T-helper 17 cell (primary cell): ENCODE measurements around the gene KLHL17. TPM values are rescaled to one million over a fixed set of nuclear protein-coding genes. Genes with fewer than 3 reads are reported as not detected.
A peak's percentile ranks its signal among the peaks of the same experiment; 100 is the strongest.

Experiments
- ATAC-seq: fragments of 150-1000 bp; cut with Tn5 transposase; 2 replicates; pipeline ENCODE4 v1.10.0; 2021; ENCODE audit warnings: mild to moderate bottlenecking, moderate library complexity
- DNase-seq, 3 donors: peaks; one replicate each; pipeline versions ENCODE4 v3.0.0 to v3.0.0-alpha.2; 2020 to 2021
- H3K9me3 ChIP-seq: one replicate; pipeline ENCODE4 v1.7.0; 2013; ENCODE audit warnings: low read length, mild to moderate bottlenecking; ENCODE audit not compliant: control insufficient read depth, poor library complexity, severe bottlenecking
- H3K27ac Mint-ChIP-seq: one replicate; pipeline ENCODE4 v1.8.0; 2022; ENCODE audit warnings: mild to moderate bottlenecking, moderate library complexity, mixed read lengths
- H3K27me3 Mint-ChIP-seq: one replicate; pipeline ENCODE4 v1.8.0; 2022; ENCODE audit warnings: mixed read lengths
- H3K36me3 Mint-ChIP-seq: one replicate; pipeline ENCODE4 v1.8.0; 2022; ENCODE audit warnings: low read depth, mixed read lengths
- H3K4me1 Mint-ChIP-seq: one replicate; pipeline ENCODE4 v1.8.0; 2022; ENCODE audit warnings: mild to moderate bottlenecking, mixed read lengths
- H3K4me3 Mint-ChIP-seq: one replicate; pipeline ENCODE4 v1.8.0; 2022; ENCODE audit warnings: mild to moderate bottlenecking, moderate library complexity, mixed read lengths
- total RNA-seq, 4 donors: library from RNA in 2 of 4; stranded (reverse) in 2 of 4; gene quantifications; one replicate each; pipeline ENCODE4 v1.2.3 and lab custom pipeline; 2022 to 2026

The KLHL17 gene
- total RNA-seq, 2 donors from 2014 or later = 16.1 to 16.6 TPM

DNA sequence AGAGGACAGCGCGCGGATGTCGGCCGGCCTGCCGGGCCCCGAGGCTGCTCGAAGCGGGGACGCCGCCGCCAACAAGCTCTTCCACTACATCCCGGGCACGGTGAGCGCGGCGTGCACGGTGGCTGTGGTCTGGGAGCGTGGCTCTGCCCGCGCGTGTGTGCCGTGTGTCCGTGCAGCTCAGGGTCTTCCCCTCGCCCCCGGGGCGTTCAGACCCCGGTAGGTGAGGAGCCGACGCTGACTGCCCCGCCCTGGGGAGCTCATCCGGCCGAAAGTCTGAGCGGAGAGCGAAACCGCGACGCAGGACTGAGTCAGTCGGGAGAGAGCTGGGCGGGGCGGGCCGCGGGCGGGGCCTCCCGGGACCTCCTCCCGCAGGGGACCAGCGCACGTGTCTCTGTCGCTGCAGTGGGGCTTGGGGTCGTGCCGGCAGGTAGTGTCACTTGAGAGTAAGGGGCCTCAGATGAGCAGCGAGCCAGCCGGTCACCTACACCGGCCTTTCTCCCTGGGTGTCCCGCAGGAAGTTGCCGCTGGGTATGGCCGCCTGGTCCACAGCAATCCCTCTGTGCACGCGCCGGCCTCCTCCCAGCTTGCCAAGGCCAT lies 6.4 kb downstream of the KLHL17 start:
- Mint-ChIP-seq H3K36me3 (no peaks in the 10 kb centered on the region), H3K27me3 (no peaks in the 10 kb centered on the region), H3K27ac (no peak overlapping the region), H3K4me3 (peak overlapping the region; percentile 84), H3K4me1 (peaks cover 8% of the 10 kb centered on the region)
- H3K9me3 ChIP-seq = no peaks in the 10 kb centered on the region
- ATAC-seq = peak; percentile 88
- peak; percentile 49 to 65 (median 64) for DNase-seq

DNA sequence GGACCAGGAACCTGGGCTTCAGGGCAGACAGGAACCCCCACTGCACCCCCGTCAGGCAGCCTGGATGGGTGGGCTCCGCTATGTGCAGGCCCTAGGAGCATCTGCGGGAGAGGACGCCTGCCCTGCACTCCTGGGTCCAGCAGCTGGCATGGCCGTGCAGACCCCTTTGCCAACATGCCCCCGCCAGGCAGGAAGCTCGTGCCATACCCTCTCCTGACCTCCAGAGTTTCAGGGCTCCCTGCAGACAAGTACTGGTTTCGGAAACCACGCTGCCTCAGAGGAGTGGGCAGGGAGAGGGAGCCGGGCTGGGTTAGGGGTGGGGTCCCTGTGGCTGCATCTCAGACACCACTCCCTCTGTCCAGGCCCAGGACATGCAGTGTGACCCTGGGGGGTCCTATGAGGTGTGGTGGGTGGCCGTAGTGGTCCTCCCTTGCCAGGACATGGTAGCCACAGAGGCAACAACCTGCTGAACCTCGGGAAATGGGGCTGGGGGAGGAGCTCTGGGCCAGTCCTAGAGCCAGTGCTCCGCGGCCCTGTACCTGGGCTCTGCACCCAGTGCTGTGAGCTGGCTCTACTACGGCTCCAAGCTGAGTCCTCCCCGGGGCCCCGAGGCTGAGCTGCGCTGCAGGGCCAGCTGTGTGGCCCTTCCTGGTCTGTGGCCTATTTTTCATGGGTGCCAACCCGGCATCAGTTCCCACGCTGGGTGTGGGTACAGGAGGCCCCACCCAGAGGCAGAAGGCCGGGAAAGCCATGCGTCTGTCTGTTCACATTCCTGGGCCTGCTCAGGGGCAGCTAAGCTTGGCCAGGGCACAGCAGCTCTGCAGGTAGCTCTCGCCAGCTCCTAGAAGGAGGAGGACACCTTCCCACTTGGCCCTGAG lies 7.3 kb downstream of the KLHL17 start:
- Mint-ChIP-seq H3K4me1 (peaks cover 8% of the 10 kb centered on the region), H3K27ac (no peak overlapping the region), H3K27me3 (no peaks in the 10 kb centered on the region), H3K4me3 (peak overlapping the region; percentile 61), H3K36me3 (no peaks in the 10 kb centered on the region)
- no peaks in the 10 kb centered on the region for H3K9me3 ChIP-seq
- ATAC-seq = no peak
- no peak for DNase-seq

DNA sequence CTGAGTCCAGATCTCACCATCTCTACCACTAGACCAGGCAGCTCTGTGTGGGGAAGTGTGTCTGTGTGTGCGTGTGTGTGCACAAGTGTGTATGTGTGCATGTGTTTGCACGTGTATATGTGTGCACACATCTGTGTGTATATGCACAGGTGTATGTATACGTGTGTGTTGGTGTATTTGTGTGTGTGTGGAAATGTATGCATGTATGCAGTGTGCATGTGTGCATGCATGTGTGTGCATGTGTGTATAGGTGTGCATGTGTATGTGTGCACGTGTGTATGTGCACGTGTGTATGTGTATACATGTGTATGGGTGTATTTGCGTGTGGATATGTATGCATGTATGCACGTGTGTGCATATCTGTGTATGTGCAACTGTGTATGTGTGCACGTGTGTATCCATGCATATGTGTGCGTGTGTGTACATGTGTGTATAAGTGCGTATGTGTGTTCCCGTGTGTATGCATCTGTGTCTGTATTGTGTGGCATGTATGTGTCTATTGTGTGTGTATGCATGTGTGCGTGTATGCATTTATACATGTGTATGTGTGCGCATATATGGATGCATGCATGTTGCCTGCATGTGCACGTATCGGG lies 9.0 kb downstream of the KLHL17 start:
- ATAC-seq (no peak), DNase-seq (no peak)
- Mint-ChIP-seq H3K27me3 (no peaks in the 10 kb centered on the region), H3K4me3 (no peak overlapping the region), H3K4me1 (peaks cover 6% of the 10 kb centered on the region), H3K27ac (no peak overlapping the region), H3K36me3 (no peaks in the 10 kb centered on the region)
- H3K9me3 ChIP-seq = no peaks in the 10 kb centered on the region

DNA sequence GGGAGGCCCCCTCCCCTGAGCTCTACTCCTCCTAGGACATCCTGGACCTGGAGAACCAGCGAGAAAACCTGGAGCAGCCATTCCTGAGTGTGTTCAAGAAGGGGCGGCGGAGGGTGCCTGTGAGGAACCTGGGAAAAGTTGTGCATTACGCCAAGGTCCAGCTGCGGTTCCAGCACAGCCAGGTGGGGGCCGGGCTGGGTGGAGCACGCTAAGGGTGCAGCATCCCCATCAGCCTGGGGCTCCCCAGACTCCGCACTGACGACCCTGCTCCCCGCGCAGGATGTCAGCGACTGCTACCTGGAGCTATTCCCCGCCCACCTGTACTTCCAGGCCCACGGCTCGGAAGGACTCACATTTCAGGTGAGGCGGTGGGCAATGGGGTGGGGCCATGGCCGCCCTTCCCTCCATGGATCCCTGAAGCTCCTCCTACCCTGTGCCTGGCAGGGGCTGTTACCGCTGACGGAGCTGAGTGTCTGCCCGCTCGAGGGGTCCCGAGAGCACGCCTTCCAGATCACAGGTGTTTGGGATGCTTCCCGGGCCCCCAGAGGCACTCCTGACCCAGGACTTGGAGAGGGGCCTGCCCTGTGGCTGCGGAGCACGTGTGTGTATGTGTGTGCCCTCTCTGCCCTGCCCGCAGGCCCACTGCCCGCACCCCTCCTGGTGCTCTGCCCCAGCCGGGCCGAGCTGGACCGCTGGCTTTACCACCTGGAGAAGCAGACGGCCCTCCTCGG lies 10.0 kb downstream of the KLHL17 start:
- Mint-ChIP-seq H3K27me3 (no peaks in the 10 kb centered on the region), H3K4me3 (no peak overlapping the region), H3K27ac (no peak overlapping the region), H3K36me3 (no peaks in the 10 kb centered on the region), H3K4me1 (peaks cover 6% of the 10 kb centered on the region)
- ATAC-seq (no peak), DNase-seq (no peak)
- H3K9me3 ChIP-seq = no peaks in the 10 kb centered on the region

DNA sequence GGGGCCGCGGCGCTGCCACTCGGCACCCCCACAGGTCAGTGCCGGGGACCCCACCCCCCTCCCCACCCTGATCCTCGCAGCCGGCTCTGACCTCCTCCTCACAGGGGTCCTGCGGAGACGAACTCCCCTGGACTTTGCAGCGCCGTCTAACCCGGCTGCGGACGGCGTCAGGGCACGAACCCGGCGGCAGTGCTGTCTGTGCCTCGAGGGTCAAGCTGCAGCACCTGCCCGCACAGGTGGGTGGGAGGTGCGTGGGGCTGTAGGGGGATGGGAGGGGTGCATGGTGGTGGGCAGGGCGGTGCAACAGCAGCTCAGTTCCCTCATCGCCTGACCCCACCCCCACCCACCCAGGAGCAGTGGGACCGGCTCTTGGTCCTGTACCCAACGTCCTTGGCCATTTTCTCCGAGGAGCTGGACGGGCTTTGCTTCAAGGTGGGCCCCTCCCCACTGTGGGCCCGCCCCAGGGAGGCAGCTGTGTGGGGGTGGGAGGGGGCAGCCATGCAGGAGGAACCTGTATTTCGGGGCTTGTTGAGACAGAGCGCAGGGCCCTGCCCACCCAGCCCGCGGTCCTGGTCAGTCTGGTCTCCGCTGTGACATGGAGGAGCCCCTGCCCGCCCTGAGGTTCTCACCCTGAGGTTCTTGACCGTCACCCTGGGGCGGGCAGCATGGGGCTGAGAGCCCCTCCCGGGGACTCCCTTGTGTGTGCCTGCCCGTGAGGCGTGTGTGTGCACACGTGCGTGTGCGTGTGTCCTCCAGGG lies 10.8 kb downstream of the KLHL17 start:
- no peaks in the 10 kb centered on the region for H3K9me3 ChIP-seq
- Mint-ChIP-seq H3K27me3 (peaks cover 5% of the 10 kb centered on the region), H3K4me1 (peaks cover 11% of the 10 kb centered on the region), H3K4me3 (no peak overlapping the region), H3K36me3 (no peaks in the 10 kb centered on the region), H3K27ac (no peak overlapping the region)
- ATAC-seq (no peak), DNase-seq (no peak)

DNA sequence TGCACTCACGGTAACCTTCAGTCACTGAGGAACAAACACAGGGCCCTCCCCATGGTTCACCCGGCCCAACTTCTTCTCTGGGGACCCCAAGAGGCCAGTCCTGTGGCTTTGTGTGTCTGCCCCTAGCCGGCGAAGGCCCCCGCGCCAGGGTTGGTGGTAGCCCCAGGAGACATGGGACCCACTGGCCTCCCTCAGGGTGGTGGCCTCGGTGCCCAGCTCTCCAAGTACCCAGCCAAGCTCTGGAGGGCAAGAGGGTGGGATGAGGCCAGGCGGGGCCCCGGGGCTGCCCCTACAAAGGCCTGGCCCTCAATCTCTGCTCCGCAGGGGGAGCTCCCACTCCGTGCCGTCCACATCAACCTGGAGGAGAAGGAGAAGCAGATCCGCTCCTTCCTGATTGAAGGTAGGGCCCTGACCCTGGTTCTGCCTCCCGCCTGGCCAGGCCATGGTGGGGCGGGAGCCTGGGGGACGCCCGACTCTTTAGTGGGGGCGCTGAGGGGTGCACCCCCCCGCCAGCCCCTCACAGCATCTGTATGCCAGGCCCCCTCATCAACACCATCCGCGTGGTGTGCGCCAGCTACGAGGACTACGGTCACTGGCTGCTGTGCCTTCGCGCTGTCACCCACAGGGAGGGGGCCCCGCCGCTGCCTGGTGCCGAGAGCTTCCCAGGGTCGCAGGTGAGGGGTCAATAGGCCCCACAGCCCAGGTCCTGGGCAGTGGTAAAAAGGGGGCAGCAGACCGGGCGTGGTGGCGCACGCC lies 11.5 kb downstream of the KLHL17 start:
- ATAC-seq = no peak
- DNase-seq = no peak
- H3K4me3 Mint-ChIP-seq = no peak overlapping the region
- peaks cover 5% of the 10 kb centered on the region for H3K27me3 Mint-ChIP-seq
- H3K4me1 Mint-ChIP-seq = peaks cover 11% of the 10 kb centered on the region
- H3K36me3 Mint-ChIP-seq = no peaks in the 10 kb centered on the region
- H3K9me3 ChIP-seq = no peaks in the 10 kb centered on the region
- H3K27ac Mint-ChIP-seq = no peak overlapping the region

DNA sequence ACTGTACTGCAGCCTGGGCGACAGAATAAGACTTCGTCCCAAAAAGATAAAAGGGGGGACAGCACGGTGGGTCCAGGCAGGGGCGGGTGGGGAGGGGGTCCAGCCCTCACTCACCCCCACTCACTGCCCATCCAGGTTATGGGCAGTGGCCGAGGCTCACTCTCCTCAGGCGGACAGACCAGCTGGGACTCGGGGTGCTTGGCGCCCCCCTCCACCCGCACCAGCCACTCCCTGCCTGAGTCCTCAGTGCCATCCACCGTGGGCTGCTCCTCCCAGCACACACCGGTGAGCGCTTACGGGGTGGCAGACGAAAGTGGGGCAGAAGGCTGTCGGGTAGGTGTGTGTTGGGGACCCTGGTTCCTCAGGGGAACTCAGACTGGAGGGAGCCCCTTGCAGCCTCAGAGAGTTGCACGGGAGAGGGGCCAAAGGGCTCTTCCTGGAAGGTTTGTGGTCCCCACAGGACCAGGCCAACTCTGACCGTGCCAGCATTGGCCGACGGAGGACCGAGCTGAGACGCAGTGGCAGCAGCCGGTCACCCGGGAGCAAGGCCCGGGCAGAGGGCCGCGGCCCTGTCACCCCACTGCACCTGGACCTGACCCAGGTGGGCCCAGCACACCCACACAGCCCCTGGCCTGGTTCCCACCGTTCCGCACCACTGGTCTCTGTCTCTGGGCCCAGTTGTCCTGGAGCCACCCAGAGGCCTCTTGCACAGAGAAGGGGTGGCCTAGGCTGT lies 12.5 kb downstream of the KLHL17 start:
- DNase-seq = no peak

DNA sequence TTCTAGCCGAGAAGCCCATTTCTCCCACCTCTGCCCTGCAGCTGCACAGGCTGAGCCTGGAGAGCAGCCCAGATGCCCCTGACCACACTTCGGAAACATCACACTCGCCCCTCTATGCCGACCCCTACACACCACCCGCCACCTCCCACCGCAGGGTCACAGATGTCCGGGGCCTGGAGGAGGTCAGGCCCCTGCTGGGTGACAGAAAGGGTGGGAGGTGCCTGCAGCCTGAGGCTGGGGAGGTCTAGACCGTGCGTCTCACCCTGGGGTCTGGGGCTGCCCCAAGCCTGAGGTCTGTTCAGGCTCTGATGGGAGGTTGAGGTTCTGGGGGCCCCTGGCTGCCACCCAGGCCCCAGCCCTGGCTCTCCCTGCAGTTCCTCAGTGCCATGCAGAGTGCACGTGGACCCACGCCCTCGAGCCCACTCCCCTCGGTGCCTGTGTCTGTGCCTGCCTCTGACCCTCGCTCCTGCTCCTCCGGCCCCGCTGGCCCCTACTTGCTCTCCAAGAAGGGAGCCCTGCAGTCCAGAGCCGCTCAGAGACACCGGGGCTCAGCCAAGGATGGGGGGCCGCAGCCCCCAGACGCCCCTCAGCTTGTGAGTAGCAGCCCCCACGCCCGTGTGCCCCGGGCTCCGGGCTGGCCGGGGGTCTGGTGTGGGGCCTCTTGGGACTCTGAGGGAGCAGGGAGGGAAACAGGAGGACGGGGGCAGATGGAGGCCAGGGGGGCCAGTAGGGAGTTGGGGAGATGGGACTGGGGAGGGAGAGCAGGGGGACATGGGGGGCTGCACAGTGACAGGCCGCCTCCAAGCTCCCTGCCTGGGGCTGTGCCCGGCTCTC lies 13.3 kb downstream of the KLHL17 start:
- no peaks in the 10 kb centered on the region for H3K9me3 ChIP-seq
- Mint-ChIP-seq H3K4me1 (peaks cover 12% of the 10 kb centered on the region), H3K36me3 (no peaks in the 10 kb centered on the region), H3K27ac (no peak overlapping the region), H3K27me3 (peaks cover 5% of the 10 kb centered on the region), H3K4me3 (no peak overlapping the region)
- DNase-seq (no peak), ATAC-seq (no peak)

More for the DNA sequence above, 12.5 kb downstream of the KLHL17 start:
- no peak overlapping the region for H3K27ac Mint-ChIP-seq
- no peak for ATAC-seq
- H3K4me1 Mint-ChIP-seq = peaks cover 11% of the 10 kb centered on the region
- H3K27me3 Mint-ChIP-seq = peaks cover 5% of the 10 kb centered on the region
- no peaks in the 10 kb centered on the region for H3K9me3 ChIP-seq
- H3K4me3 Mint-ChIP-seq = no peak overlapping the region
- H3K36me3 Mint-ChIP-seq = no peaks in the 10 kb centered on the region

DNA sequence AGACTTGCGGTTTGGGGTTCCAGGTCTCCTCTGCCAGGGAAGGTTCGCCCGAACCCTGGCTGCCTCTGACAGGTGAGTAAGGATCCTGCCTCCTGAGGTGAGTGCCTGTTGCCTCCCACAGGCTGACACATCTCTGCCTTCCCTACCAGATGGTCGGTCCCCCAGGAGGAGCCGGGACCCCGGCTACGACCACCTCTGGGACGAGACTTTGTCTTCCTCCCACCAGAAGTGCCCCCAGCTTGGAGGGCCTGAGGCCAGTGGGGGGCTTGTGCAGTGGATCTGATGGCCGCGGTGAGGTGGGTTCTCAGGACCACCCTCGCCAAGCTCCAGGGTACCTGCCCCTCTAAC lies 13.9 kb downstream of the KLHL17 start:
- Mint-ChIP-seq H3K36me3 (no peaks in the 10 kb centered on the region), H3K4me3 (no peak overlapping the region)
- DNase-seq = no peak

DNA sequence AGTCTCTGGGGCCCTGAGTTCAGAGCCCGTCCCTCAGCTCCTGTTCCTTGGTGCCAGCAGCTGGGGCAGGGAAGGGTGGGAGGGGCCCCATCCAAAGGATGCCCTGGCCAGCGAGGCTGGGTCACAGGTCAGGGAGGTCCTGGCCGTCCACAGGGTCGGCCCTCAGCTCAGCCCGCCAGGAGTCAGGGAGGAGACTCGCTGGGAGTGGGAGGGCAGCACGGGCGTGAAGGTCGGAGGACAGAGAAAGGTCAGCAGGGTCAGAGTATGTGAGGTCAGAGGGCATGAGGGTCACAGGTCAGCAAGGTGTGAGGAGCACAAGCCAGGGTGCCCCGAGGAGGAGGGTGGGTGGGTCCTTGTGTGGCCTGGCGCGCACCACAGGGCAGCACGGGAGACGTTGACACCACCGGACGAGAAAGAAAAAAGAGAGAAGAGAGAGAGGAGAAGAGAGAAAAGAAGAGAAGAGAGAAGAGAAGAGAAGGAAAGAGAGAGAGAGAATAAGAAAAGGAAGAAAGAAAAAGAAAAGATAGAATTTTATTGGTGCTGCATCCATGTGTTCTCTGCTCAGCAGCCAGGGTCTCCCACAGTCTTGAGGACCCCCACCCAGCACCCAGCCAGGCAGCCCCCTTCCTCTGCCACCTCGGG lies 14.4 kb downstream of the KLHL17 start:
- ATAC-seq = no peak
- Mint-ChIP-seq H3K4me1 (peaks cover 9% of the 10 kb centered on the region), H3K4me3 (no peak overlapping the region), H3K27me3 (peaks cover 5% of the 10 kb centered on the region), H3K27ac (no peak overlapping the region), H3K36me3 (no peaks in the 10 kb centered on the region)
- no peak for DNase-seq
- no peaks in the 10 kb centered on the region for H3K9me3 ChIP-seq

More for the DNA sequence above, 13.9 kb downstream of the KLHL17 start:
- ATAC-seq = no peak
- no peaks in the 10 kb centered on the region for H3K9me3 ChIP-seq
- Mint-ChIP-seq H3K4me1 (peaks cover 10% of the 10 kb centered on the region), H3K27ac (no peak overlapping the region), H3K27me3 (peaks cover 5% of the 10 kb centered on the region)

DNA sequence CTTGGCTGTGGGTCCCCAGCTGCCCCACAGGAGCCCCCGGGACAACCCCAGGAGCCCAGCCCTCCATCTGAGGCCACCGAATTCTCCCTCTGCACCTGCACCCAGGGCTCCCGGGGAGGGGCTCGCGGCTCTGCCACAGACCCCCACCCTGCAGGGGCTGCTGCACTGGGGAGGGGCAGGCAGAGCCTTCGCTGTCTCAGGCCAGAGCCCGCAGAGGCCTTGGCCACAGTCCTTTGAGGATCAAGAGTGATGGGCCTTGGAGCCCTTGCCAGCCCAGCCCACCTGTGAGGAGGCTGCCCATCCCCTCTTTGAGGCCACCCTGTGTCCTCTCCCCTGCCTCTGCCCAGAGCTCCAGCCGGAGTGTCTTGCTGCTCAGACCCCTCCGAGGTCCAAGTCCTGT lies 15.0 kb downstream of the KLHL17 start:
- Mint-ChIP-seq H3K4me1 (peaks cover 9% of the 10 kb centered on the region), H3K36me3 (no peaks in the 10 kb centered on the region), H3K27me3 (peaks cover 5% of the 10 kb centered on the region), H3K4me3 (peak overlapping the region; percentile 45), H3K27ac (no peak overlapping the region)
- H3K9me3 ChIP-seq = no peaks in the 10 kb centered on the region
- ATAC-seq = no peak
- no peak for DNase-seq
